ENCODE measurements around the gene CEP120.

Gene CEP120

DNA sequence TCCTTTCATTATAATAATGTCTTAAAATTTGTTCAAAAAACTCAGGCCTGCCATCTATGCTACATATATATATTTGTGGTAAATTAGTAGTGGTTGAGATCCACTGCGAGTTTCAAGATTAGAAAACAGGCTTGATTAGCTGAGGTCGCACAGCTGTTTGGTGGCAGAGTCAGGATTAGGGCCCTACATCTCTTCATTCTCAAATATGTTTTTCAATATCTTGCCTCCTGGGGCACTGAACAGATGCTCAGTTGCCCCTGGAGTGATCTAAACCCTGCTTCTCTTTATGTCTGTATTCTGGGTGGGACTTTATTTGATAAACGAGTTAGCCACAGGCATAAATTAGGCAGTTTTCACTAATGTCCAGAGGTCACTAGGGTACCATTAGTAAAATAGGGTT lies 27.8 kb upstream of the CEP120 start:
- Histone ChIP-seq H4K20me1 (ENCODE audit: insufficient read depth, low read length) (no peaks in the 10 kb centered on the region), H2AFZ (ENCODE audit: low read length) (no peak overlapping the region), H3K9ac (ENCODE audit: low read length) (no peak overlapping the region), H3K4me1 (ENCODE audit: low read length) (peaks cover 23% of the 10 kb centered on the region), H3K9me3 (replicated peaks; ENCODE audit: insufficient read depth, low read length) (no peaks in the 10 kb centered on the region), H3K36me3 (replicated peaks; ENCODE audit: insufficient read depth, low read length) (no peaks in the 10 kb centered on the region), H3K27ac (ENCODE audit: low read length) (no peak overlapping the region), H3K4me3 (ENCODE audit: low read length) (no peak overlapping the region), H3K79me2 (ENCODE audit: low read length) (no peaks in the 10 kb centered on the region), H3K9me2 (replicated peaks; ENCODE audit: insufficient read depth, low read length) (no peaks in the 10 kb centered on the region), H3K4me2 (ENCODE audit: low read depth, low read length) (no peak overlapping the region), H3F3A (ENCODE audit: insufficient read depth, low read length) (peaks cover 14% of the 10 kb centered on the region), H3K27me3 (replicated peaks; ENCODE audit: insufficient read depth, low read length) (peaks cover 76% of the 10 kb centered on the region)
- DNase-seq, result no peak
- TF ChIP-seq EZH2 (optimal IDR thresholded peaks at IDR 0.05; ENCODE audit: low read depth, low read length) (no peak), EZH2phosphoT487 (IDR thresholded peaks at IDR 0.05; ENCODE audit: low read length) (no peak)
- TF ChIP-seq, protein P1, sequence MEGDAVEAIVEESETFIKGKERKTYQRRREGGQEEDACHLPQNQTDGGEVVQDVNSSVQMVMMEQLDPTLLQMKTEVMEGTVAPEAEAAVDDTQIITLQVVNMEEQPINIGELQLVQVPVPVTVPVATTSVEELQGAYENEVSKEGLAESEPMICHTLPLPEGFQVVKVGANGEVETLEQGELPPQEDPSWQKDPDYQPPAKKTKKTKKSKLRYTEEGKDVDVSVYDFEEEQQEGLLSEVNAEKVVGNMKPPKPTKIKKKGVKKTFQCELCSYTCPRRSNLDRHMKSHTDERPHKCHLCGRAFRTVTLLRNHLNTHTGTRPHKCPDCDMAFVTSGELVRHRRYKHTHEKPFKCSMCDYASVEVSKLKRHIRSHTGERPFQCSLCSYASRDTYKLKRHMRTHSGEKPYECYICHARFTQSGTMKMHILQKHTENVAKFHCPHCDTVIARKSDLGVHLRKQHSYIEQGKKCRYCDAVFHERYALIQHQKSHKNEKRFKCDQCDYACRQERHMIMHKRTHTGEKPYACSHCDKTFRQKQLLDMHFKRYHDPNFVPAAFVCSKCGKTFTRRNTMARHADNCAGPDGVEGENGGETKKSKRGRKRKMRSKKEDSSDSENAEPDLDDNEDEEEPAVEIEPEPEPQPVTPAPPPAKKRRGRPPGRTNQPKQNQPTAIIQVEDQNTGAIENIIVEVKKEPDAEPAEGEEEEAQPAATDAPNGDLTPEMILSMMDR (IDR thresholded peaks at IDR 0.05; ENCODE audit: low read length), result no peak

DNA sequence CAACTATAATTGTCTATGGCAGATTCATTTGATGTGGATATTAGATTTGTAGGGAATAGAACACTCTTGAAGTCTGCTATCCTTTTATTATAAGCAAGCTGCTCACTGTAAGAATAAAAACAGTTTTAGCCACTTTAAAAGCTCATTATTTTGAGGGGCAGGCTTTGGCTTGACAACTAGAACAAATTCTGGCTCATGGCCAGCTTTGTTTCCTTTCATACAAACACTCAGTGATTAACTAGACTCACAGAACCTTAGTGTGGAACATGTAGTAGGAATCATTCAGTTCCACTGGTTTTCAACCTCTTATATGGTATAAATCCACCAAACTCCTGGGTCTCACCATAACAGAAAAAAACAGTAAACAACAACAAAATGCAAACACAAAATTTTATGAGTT lies 27.4 kb upstream of the CEP120 start:
- H3K79me2 ChIP-seq (ENCODE audit: low read length), result no peaks in the 10 kb centered on the region
- H3K9me2 ChIP-seq (replicated peaks; ENCODE audit: insufficient read depth, low read length), result no peaks in the 10 kb centered on the region
- H4K20me1 ChIP-seq (ENCODE audit: insufficient read depth, low read length), result no peaks in the 10 kb centered on the region
- TF ChIP-seq EZH2 (optimal IDR thresholded peaks at IDR 0.05; ENCODE audit: low read depth, low read length) (no peak), EZH2phosphoT487 (IDR thresholded peaks at IDR 0.05; ENCODE audit: low read length) (no peak)
- TF ChIP-seq, protein P1 (IDR thresholded peaks at IDR 0.05; ENCODE audit: low read length), result no peak
- H3K27ac ChIP-seq (ENCODE audit: low read length), result no peak overlapping the region
- no peak overlapping the region for H3K9ac ChIP-seq (ENCODE audit: low read length)
- H3K9me3 ChIP-seq (replicated peaks; ENCODE audit: insufficient read depth, low read length), result no peaks in the 10 kb centered on the region
- no peaks in the 10 kb centered on the region for H3K36me3 ChIP-seq (replicated peaks; ENCODE audit: insufficient read depth, low read length)
- H3K4me3 ChIP-seq (ENCODE audit: low read length), result no peak overlapping the region
- H2AFZ ChIP-seq (ENCODE audit: low read length), result no peak overlapping the region
- no peak for DNase-seq
- no peak overlapping the region for H3K4me2 ChIP-seq (ENCODE audit: low read depth, low read length)
- peaks cover 80% of the 10 kb centered on the region for H3K27me3 ChIP-seq (replicated peaks; ENCODE audit: insufficient read depth, low read length)
- peaks cover 10% of the 10 kb centered on the region for H3F3A ChIP-seq (ENCODE audit: insufficient read depth, low read length)
- H3K4me1 ChIP-seq (ENCODE audit: low read length), result peaks cover 19% of the 10 kb centered on the region

DNA sequence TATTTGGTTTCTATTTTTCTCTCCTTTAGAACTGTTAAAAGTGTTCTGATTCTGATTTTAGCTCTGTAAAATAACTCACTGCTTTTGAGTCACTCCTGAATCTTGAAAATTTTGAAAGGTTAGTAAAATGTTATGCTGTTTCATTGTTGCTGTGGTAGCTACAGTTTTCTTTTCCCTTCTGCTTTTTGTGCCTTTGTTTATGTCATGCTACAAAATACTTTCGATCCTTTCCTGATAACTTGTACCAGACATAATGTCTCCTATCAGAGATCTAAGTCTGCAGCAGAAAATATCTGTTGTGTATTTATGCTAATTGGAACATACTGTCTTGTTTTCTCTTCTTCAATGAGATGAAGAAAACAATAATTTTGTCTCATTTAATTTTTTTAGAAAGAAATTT lies 26.9 kb upstream of the CEP120 start:
- no peak overlapping the region for H2AFZ ChIP-seq (ENCODE audit: low read length)
- no peak overlapping the region for H3K4me2 ChIP-seq (ENCODE audit: low read depth, low read length)

More for the DNA sequence above, 26.9 kb upstream of the CEP120 start:
- DNase-seq, result no peak
- TF ChIP-seq, protein P1 (IDR thresholded peaks at IDR 0.05; ENCODE audit: low read length), result no peak
- TF ChIP-seq EZH2 (optimal IDR thresholded peaks at IDR 0.05; ENCODE audit: low read depth, low read length) (no peak), EZH2phosphoT487 (IDR thresholded peaks at IDR 0.05; ENCODE audit: low read length) (no peak)
- H3K4me3 ChIP-seq (ENCODE audit: low read length), result no peak overlapping the region
- no peaks in the 10 kb centered on the region for H4K20me1 ChIP-seq (ENCODE audit: insufficient read depth, low read length)
- no peak overlapping the region for H3K27ac ChIP-seq (ENCODE audit: low read length)
- peaks cover 84% of the 10 kb centered on the region for H3K27me3 ChIP-seq (replicated peaks; ENCODE audit: insufficient read depth, low read length)
- no peaks in the 10 kb centered on the region for H3K9me3 ChIP-seq (replicated peaks; ENCODE audit: insufficient read depth, low read length)
- no peaks in the 10 kb centered on the region for H3K79me2 ChIP-seq (ENCODE audit: low read length)
- H3K9me2 ChIP-seq (replicated peaks; ENCODE audit: insufficient read depth, low read length), result no peaks in the 10 kb centered on the region
- H3K9ac ChIP-seq (ENCODE audit: low read length), result no peak overlapping the region
- H3K36me3 ChIP-seq (replicated peaks; ENCODE audit: insufficient read depth, low read length), result no peaks in the 10 kb centered on the region
- H3F3A ChIP-seq (ENCODE audit: insufficient read depth, low read length), result peaks cover 6% of the 10 kb centered on the region
- peaks cover 19% of the 10 kb centered on the region for H3K4me1 ChIP-seq (ENCODE audit: low read length)

Measured in MM.1S (cell line).